Measurements from ENCODE around the gene CDH8.

Gene CDH8

GRCh38 chr16:62066747-62067146 lies 30.5 kb upstream of the CDH8 start:
- no peak for TF ChIP-seq CTCF (conservative IDR thresholded peaks at IDR 0.05; ENCODE audit: low read depth, low read length)
- no peak overlapping the region for H3K4me3 ChIP-seq (ENCODE audit: low read depth, low read length)
- no peak for DNase-seq (ENCODE audit: low read depth)

- no peak for TF ChIP-seq CTCF (conservative IDR thresholded peaks at IDR 0.05; ENCODE audit: low read depth, low read length)
- no peak overlapping the region for H3K4me3 ChIP-seq (ENCODE audit: low read depth, low read length)
- DNase-seq (ENCODE audit: low read depth), result no peak
Observed at GRCh38 chr16:62064173-62064572, 27.9 kb upstream of the CDH8 start.

GRCh38 chr16:62060089-62060488 lies 23.9 kb upstream of the CDH8 start:
- DNase-seq (ENCODE audit: low read depth), result no peak
- TF ChIP-seq CTCF (conservative IDR thresholded peaks at IDR 0.05; ENCODE audit: low read depth, low read length), result no peak
- no peak overlapping the region for H3K4me3 ChIP-seq (ENCODE audit: low read depth, low read length)

- no peak for DNase-seq (ENCODE audit: low read depth)
- H3K4me3 ChIP-seq (ENCODE audit: low read depth, low read length), result no peak overlapping the region
- no peak for TF ChIP-seq CTCF (conservative IDR thresholded peaks at IDR 0.05; ENCODE audit: low read depth, low read length)
Observed at GRCh38 chr16:62059527-62059926, 23.3 kb upstream of the CDH8 start.

- no peak for TF ChIP-seq CTCF (conservative IDR thresholded peaks at IDR 0.05; ENCODE audit: low read depth, low read length)
- no peak overlapping the region for H3K4me3 ChIP-seq (ENCODE audit: low read depth, low read length)
- DNase-seq (ENCODE audit: low read depth), result no peak
Observed at GRCh38 chr16:62058412-62058811, 22.2 kb upstream of the CDH8 start.

- no peak for DNase-seq (ENCODE audit: low read depth)
- TF ChIP-seq CTCF (conservative IDR thresholded peaks at IDR 0.05; ENCODE audit: low read depth, low read length), result no peak
- H3K4me3 ChIP-seq (ENCODE audit: low read depth, low read length), result no peak overlapping the region
Observed at GRCh38 chr16:62051942-62052341, 15.7 kb upstream of the CDH8 start.

GRCh38 chr16:62050793-62051192 lies 14.6 kb upstream of the CDH8 start:
- H3K4me3 ChIP-seq (ENCODE audit: low read depth, low read length), result no peak overlapping the region
- no peak for TF ChIP-seq CTCF (conservative IDR thresholded peaks at IDR 0.05; ENCODE audit: low read depth, low read length)
- DNase-seq (ENCODE audit: low read depth), result no peak
